ENCODE data around the gene CPA1. TPM values are rescaled to one million over a fixed set of nuclear protein-coding genes. Genes with fewer than 3 reads are reported as not detected.

CPA1 gene
- total RNA-seq, 1 donor from 2014 or later = not detected

- no peak for DNase-seq (ENCODE audit: low spot score)
- intact Hi-C loops (cut with DNase I) = no loop called here
Measured at GRCh38 chr7:130387306-130387627, 7.0 kb downstream of the CPA1 start.

GRCh38 chr7:130387628-130388403 is 7.5 kb downstream of the CPA1 start:
- no peak for DNase-seq (ENCODE audit: low spot score)
- intact Hi-C loops (cut with DNase I) = no loop called here

DNA sequence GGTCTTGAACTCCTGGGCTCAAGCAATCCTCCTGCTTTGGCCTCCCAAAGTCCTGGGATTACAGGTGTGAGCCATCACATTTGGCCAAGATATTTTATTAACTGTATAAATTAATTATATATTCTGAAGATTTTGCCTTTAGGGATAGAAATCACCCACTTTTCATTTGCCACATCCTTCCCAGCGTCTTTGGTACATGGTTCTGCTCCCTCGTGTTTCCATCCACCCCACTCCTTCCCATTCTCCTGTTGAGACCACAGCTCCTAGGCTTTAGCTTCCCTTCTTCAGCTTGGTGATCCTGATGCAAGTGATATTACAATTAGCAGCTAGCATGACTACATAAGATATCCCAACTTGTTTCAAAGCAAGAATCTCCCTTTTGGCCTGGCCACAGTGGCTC is 8.4 kb downstream of the CPA1 start:
- no peak for DNase-seq (ENCODE audit: low spot score)
- intact Hi-C loops (cut with DNase I) = no loop called here

- intact Hi-C loops (cut with DNase I) = no loop called here
- no peak for DNase-seq (ENCODE audit: low spot score)
Measured at GRCh38 chr7:130390486-130390885, 10.2 kb downstream of the CPA1 start.

- intact Hi-C loops (cut with DNase I) = no loop called here
- DNase-seq (ENCODE audit: low spot score) = no peak
Measured at GRCh38 chr7:130393101-130393561, 12.8 kb downstream of the CPA1 start.

- intact Hi-C loops (cut with DNase I) = no loop called here
Measured at GRCh38 chr7:130393841-130394411, 13.6 kb downstream of the CPA1 start.

GRCh38 chr7:130394421-130395195 is 14.3 kb downstream of the CPA1 start:
- no peak for DNase-seq (ENCODE audit: low spot score)
- intact Hi-C loops (cut with DNase I) = no loop called here

More at GRCh38 chr7:130393841-130394411, 13.6 kb downstream of the CPA1 start:
- no peak for DNase-seq (ENCODE audit: low spot score)

- intact Hi-C loops (cut with DNase I) = no loop called here
- no peak for DNase-seq (ENCODE audit: low spot score)
Measured at GRCh38 chr7:130395421-130395820, 15.1 kb downstream of the CPA1 start.

- intact Hi-C loops (cut with DNase I) = no loop called here
- no peak for DNase-seq (ENCODE audit: low spot score)
Measured at GRCh38 chr7:130396109-130396508, 15.8 kb downstream of the CPA1 start.

DNA sequence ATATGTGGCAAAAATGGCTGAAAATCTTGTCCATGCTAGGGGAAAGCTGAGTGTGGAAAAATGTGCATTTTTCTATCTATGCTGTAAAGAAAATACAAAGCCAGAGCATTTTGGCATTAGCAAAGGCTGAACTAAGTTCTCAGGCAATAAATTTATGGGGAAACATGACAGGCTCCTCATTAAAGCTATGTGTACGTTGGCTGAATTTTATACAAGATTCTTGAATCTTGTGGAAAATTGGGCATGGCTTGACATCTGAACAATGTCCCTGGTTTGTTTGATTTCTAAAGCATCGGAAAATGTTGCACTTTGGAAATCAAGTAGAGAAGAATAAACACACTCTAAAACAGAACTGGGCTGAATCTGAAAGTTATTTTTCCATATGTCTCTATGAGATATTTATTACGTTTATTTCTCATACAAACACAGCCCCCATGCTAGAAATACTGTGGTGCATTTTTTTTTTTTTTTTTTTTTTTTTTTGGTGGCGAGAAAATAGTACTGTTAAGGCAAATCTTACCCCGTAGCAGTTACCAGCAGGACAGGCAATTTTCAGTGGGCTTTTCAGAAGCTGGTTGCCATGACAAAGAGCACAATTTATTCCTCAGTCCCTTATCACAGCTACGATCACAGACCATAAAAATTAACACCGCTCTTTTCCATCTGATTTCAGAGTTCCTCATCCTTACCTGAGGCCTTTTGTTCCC is 16.9 kb downstream of the CPA1 start:
- intact Hi-C loops (cut with DNase I) = no loop called here
- DNase-seq (ENCODE audit: low spot score) = no peak

- intact Hi-C loops (cut with DNase I) = no loop called here
- no peak for DNase-seq (ENCODE audit: low spot score)
Measured at GRCh38 chr7:130397758-130398073, 17.4 kb downstream of the CPA1 start.

GRCh38 chr7:130398526-130399090 is 18.3 kb downstream of the CPA1 start:
- DNase-seq (ENCODE audit: low spot score) = no peak
- intact Hi-C loops (cut with DNase I) = no loop called here

- intact Hi-C loops (cut with DNase I) = no loop called here
- DNase-seq (ENCODE audit: low spot score) = no peak
Measured at GRCh38 chr7:130400120-130400572, 19.9 kb downstream of the CPA1 start.

DNA sequence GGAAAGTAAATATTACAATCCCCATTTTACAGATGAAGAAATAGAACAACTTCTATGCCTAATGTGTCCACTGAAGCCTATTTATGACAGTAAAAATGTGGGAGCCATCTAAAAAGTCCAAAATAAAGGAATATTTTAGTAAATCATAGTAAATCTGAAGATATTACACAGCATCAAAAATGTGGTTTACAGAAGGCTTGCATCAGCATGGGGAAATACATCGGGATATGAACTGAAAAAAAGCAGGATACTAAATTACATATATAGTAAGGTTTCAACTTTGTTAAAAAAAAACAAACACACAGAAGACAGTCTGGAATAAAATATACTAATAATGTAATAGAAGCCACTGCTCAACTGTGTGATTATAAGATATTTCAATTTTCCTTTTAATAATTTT is 20.8 kb downstream of the CPA1 start:
- intact Hi-C loops (cut with DNase I) = no loop called here
- no peak for DNase-seq (ENCODE audit: low spot score)

DNA sequence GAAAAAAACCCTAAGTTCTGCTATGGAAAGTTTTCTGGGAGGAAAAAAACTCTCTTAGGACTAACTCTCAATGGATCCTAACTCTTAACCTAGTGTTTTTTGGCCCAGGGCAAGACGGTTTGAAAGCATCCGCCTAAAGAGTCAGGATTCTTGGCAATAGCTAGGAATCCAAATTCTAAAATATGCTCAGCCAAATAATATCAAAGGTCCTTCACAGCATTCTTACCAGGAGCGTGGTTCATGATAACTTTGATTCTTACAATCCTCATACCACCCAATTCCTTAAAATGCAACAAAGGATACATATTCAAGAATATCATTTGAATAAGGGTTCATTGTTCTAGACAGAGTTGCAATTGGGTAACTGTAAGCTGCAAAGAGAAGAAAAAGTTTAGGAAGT is 21.3 kb downstream of the CPA1 start:
- no peak for DNase-seq (ENCODE audit: low spot score)
- intact Hi-C loops (cut with DNase I) = no loop called here

GRCh38 chr7:130405003-130405402 is 24.7 kb downstream of the CPA1 start:
- no peak for DNase-seq (ENCODE audit: low spot score)
- intact Hi-C loops (cut with DNase I) = no loop called here

DNA sequence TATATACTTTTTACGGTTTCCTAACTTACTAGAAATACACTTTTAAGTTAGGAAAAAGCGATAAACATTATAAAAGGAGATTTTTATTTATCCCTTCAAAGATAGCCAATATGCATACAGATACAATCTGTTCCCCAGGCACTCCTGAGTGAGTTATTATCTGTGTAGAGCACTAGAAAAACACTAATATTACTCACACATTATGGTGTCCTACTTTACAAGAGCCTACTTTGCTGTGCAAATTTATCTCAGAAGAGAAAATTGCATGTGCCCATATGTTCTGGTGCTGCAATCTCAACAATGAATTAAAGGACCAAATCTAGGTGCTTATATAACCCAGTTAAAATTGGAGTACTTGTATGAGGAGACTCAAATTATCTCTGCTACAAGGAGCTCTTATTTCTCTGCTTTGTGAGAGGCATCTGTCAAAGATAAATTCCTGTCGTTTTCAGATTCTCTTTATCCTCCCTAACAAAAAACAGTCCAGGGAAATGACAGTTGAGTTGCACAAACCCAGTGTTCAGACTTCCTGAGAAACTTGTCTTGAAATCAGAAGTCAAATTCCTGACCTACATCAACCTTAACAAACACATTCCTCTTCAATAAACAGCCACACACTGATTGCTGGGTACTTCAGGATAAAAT is 28.9 kb downstream of the CPA1 start:
- intact Hi-C loops (cut with DNase I) = no loop called here
- DNase-seq (ENCODE audit: low spot score) = no peak

- intact Hi-C loops (cut with DNase I) = no loop called here
- DNase-seq (ENCODE audit: low spot score) = no peak
Measured at GRCh38 chr7:130409712-130410072, 29.4 kb downstream of the CPA1 start.

DNA sequence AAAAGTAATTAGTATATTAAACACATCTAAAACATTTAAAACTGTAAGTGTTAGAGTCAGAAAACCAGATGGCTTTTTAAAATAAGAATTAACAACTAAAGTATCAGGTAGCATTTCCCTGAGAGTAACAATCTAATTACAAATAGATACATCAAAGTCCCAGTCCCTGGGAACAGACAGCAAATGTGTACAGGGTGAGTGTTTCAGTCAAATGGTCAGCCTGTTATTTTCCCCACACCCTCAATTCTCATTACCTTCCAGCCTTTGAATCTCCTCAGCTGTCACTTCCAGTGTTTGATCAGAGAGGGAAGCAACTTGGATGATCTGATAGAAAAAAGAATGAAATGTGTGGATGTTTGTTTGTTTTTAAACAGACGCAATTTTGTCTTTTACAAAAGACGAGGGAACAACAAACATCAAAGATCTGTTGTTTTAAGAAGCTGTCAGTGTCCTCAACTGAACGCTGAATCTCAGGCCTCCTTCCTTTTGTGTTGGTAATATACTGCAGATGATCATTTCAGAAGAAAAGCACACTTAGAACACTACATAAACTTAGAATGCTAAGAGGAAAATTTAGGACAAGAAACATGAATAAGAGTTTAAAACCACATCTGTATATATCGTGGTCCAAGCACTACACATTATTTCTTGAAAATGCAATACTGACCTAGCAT is 30.7 kb downstream of the CPA1 start:
- intact Hi-C loops (cut with DNase I) = no loop called here
- DNase-seq (ENCODE audit: low spot score) = no peak

All from cardiac septum (tissue), 1 donor.